Liver (tissue), 9 donors: ENCODE data around the gene ERC1. TPM values are rescaled to one million over a fixed set of nuclear protein-coding genes. Genes with fewer than 3 reads are reported as not detected.

Experiments used
- DNase-seq: peaks from one replicate; pipeline ENCODE4 v3.0.0-alpha.2; 2017; ENCODE audit warnings: low spot score
- H3K27ac ChIP-seq, 2 donors: one replicate each; pipeline ENCODE4 v1.7.0; 2013; ENCODE audit warnings: inconsistent platforms in 2 of 2, low read length in 2 of 2, control low read depth in 1 of 2, low read depth in 1 of 2, mild to moderate bottlenecking in 1 of 2
- H3K27me3 ChIP-seq, 4 donors: one replicate each; pipeline versions ENCODE4 v1.6.1 to v1.7.0; 2013; ENCODE audit warnings: low read length in 3 of 4, inconsistent platforms in 1 of 4, mild to moderate bottlenecking in 1 of 4, moderate library complexity in 1 of 4; ENCODE audit not compliant: control insufficient read depth in 4 of 4, insufficient read depth in 4 of 4
- H3K36me3 ChIP-seq, 4 donors: one replicate each; pipeline versions ENCODE4 v1.6.1 to v1.7.0; 2013; ENCODE audit warnings: low read length in 3 of 4, mild to moderate bottlenecking in 3 of 4, low read depth in 1 of 4, moderate library complexity in 1 of 4; ENCODE audit not compliant: control insufficient read depth in 4 of 4, insufficient read depth in 3 of 4
- H3K4me1 ChIP-seq, 4 donors: one replicate each; pipeline versions ENCODE4 v1.6.1 to v1.7.0; 2013; ENCODE audit warnings: low read length in 3 of 4, mild to moderate bottlenecking in 3 of 4, moderate library complexity in 1 of 4; ENCODE audit not compliant: control insufficient read depth in 4 of 4, insufficient read depth in 4 of 4
- H3K4me3 ChIP-seq, 3 donors: one replicate each; pipeline versions ENCODE4 v1.6.1 to v1.7.0; 2013; ENCODE audit warnings: low read length in 3 of 3, control low read depth in 1 of 3, low read depth in 1 of 3, mild to moderate bottlenecking in 1 of 3
- H3K9ac ChIP-seq, 2 donors: one replicate each; pipeline ENCODE4 v1.7.0; 2013; ENCODE audit warnings: low read length in 2 of 2, mild to moderate bottlenecking in 2 of 2, moderate library complexity in 2 of 2, control low read depth in 1 of 2, low read depth in 1 of 2
- H3K9me3 ChIP-seq, 4 donors: one replicate each; pipeline versions ENCODE4 v1.6.1 to v1.7.0; 2013; ENCODE audit warnings: low read length in 3 of 4; ENCODE audit not compliant: control insufficient read depth in 4 of 4
- EGR1 ChIP-seq, 2 donors: IDR thresholded peaks; 2 replicates each; pipeline ENCODE4 v1.6.1; 2016 to 2018; ENCODE audit warnings: antibody characterized with exemption in 2 of 2, low read depth in 2 of 2
- FOXA1 ChIP-seq: IDR thresholded peaks from 2 replicates; pipeline ENCODE4 v1.6.1; 2016; ENCODE audit warnings: antibody characterized with exemption
- FOXA2 ChIP-seq: IDR thresholded peaks from 2 replicates; pipeline ENCODE4 v1.6.1; 2016; ENCODE audit warnings: antibody characterized with exemption
- GABPA ChIP-seq, 2 donors: IDR thresholded peaks in 1 of 2; conservative IDR thresholded peaks in 1 of 2; 2 replicates each; pipeline ENCODE4 v1.6.1; 2016; ENCODE audit warnings: antibody characterized with exemption in 2 of 2, mild to moderate bottlenecking in 1 of 2, moderate library complexity in 1 of 2
- HNF4A ChIP-seq, 2 donors: conservative IDR thresholded peaks; 2 replicates each; pipeline ENCODE4 v1.6.1; 2016; ENCODE audit warnings: antibody characterized with exemption in 2 of 2, mild to moderate bottlenecking in 2 of 2
- HNF4G ChIP-seq: IDR thresholded peaks from 2 replicates; pipeline ENCODE4 v1.6.1; 2016; ENCODE audit warnings: antibody characterized with exemption
- JUND ChIP-seq, 2 donors: IDR thresholded peaks; 2 replicates each; pipeline ENCODE4 v1.6.1; 2016; ENCODE audit warnings: antibody characterized with exemption in 2 of 2
- MAX ChIP-seq: IDR thresholded peaks from 2 replicates; pipeline ENCODE4 v1.6.1; 2016; ENCODE audit warnings: antibody characterized with exemption
- NR2F2 ChIP-seq: IDR thresholded peaks from 2 replicates; pipeline ENCODE4 v1.6.1; 2016; ENCODE audit warnings: antibody characterized with exemption
- RXRA ChIP-seq, 2 donors: IDR thresholded peaks; 2 replicates each; pipeline ENCODE4 v1.6.1; 2017 to 2018; ENCODE audit warnings: antibody characterized with exemption in 2 of 2, mild to moderate bottlenecking in 1 of 2
- SP1 ChIP-seq: IDR thresholded peaks from 2 replicates; pipeline ENCODE4 v1.6.1; 2018; ENCODE audit warnings: antibody characterized with exemption, mild to moderate bottlenecking
- TAF1 ChIP-seq: conservative IDR thresholded peaks from 2 replicates; pipeline ENCODE4 v1.6.1; 2016; ENCODE audit warnings: antibody characterized with exemption, mild to moderate bottlenecking
- YY1 ChIP-seq: IDR thresholded peaks from 2 replicates; pipeline ENCODE4 v1.6.1; 2016; ENCODE audit warnings: antibody characterized with exemption, mild to moderate bottlenecking
- WGBS: extraction: QIAGEN DNeasy Blood & Tissue Kit; methylation state at CpG from one replicate; pipeline ENCODE4 v1.1.7; 2013; 5-methylcytosine and 5-hydroxymethylcytosine counted together
- polyA plus RNA-seq, 2 donors: library from polyadenylated mRNA; stranded (reverse) in 1 of 2; unstranded in 1 of 2; fragments of 200-250 nt in 1 of 2; fragments of >200 nt in 1 of 2; fragmentation: Nextera tagmentation in 1 of 2; extraction: Ambion mirVana in 1 of 2; gene quantifications; one replicate each; pipeline versions ENCODE4 v1.2.1 to v1.2.3, GENCODE V29; 2013 to 2015
- total RNA-seq, 2 donors: library from RNA; depleted of rRNA; stranded (reverse); fragments of >200 nt; gene quantifications; one replicate each; pipeline ENCODE4 v1.2.3, GENCODE V29; 2014
- TF ChIP-seq, protein P1 (sequence below): fragments of 150-350 bp; IDR thresholded peaks from 2 replicates; pipeline ENCODE4 v1.5.1; 2017; ENCODE audit warnings: improper control_type of control experiment, low read depth, low read length; ENCODE audit not compliant: missing input control
- TF ChIP-seq, protein P2 (sequence below): IDR thresholded peaks from 2 replicates; pipeline ENCODE4 v1.6.1; 2016; ENCODE audit warnings: antibody characterized with exemption
- TF ChIP-seq, protein P3 (sequence below): IDR thresholded peaks from 2 replicates; pipeline ENCODE4 v1.6.1; 2016; ENCODE audit warnings: antibody characterized with exemption, mild to moderate bottlenecking
- donor health status: healthy.
- donor health status: healthy.
- donor health status: healthy.
- donor health status: healthy.
- donor health status: healthy.

The ERC1 gene
- total and polyA plus RNA-seq, 4 donors, result 6.2 to 50.2 (median 10.3) TPM

DNA sequence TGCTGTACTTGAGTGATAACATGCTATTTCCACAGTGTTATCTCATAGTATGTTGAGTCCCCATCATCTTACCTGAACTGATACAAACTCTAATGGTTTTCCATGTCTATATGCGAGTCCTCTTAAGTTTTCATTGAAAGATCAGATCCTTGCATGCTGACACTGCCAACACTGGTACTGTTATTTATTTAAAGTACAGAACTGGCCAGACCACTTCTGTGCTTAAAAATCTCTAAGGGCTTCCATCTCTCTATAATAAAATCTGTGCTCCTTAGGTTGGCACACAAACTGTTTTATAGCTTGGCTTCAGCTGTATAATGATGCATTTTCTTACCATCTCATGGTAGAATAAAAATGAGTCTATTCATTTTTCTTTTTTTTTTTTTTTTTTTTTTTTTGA, 188.1 kb downstream of the ERC1 start:
- H3K4me3 ChIP-seq, result no peak overlapping the region
- DNase-seq, result no peak
- H3K27me3 ChIP-seq, result no peaks in the 10 kb centered on the region
- no peak overlapping the region for H3K27ac ChIP-seq
- no peak overlapping the region for H3K9ac ChIP-seq
- WGBS, result 96% methylated on average over 1 of the region's 1 CpG
- H3K36me3 ChIP-seq, result peaks cover 0 to 6% (median 2%) of the 10 kb centered on the region in 4 donors
- H3K9me3 ChIP-seq, result no peaks in the 10 kb centered on the region
- no peak for TF ChIP-seq GABPA (IDR thresholded peaks at IDR 0.05 in 1 of 2, conservative IDR thresholded peaks at IDR 0.05 in 1 of 2)
- no peak for TF ChIP-seq SP1
- TF ChIP-seq FOXA1, result no peak
- no peak for TF ChIP-seq RXRA (IDR thresholded peaks at IDR 0.05)
- H3K4me1 ChIP-seq, result no peaks in the 10 kb centered on the region

DNA sequence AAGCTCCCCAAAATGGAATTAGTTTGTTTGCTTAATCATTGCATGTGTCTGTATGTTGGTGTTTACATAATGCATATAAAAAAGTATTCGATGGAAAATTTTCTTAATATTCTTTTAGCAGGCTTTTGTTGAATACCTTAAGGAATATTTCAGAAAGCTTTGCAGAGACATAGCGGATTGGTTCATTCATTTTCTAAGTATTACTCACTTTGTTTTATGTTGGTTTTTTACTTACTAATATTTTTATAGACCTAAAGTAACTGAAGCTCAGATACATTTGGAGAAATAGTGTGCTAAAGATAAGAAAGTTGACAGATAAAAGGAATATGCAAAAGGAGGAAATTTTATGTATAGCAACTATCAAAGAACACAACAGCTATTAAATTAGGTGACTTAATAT, 191.0 kb downstream of the ERC1 start:
- no peak overlapping the region for H3K4me3 ChIP-seq
- H3K27me3 ChIP-seq, result no peaks in the 10 kb centered on the region
- H3K9me3 ChIP-seq, result no peaks in the 10 kb centered on the region
- H3K36me3 ChIP-seq, result peaks cover 0 to 7% (median 4%) of the 10 kb centered on the region in 4 donors
- peaks cover 0 to 3% (median under 1%) of the 10 kb centered on the region in 4 donors for H3K4me1 ChIP-seq
- no peak overlapping the region for H3K27ac ChIP-seq
- TF ChIP-seq MAX (no peak), JUND (IDR thresholded peaks at IDR 0.05) (no peak), HNF4A (conservative IDR thresholded peaks at IDR 0.05) (no peak), EGR1 (IDR thresholded peaks at IDR 0.05; ENCODE audit: low read depth in 2 of 2) (no peak), HNF4G (no peak), TAF1 (no peak), RXRA (IDR thresholded peaks at IDR 0.05) (no peak), SP1 (no peak), FOXA2 (no peak), FOXA1 (no peak), NR2F2 (no peak), GABPA (IDR thresholded peaks at IDR 0.05 in 1 of 2, conservative IDR thresholded peaks at IDR 0.05 in 1 of 2) (no peak), YY1 (no peak)
- TF ChIP-seq, protein P1, sequence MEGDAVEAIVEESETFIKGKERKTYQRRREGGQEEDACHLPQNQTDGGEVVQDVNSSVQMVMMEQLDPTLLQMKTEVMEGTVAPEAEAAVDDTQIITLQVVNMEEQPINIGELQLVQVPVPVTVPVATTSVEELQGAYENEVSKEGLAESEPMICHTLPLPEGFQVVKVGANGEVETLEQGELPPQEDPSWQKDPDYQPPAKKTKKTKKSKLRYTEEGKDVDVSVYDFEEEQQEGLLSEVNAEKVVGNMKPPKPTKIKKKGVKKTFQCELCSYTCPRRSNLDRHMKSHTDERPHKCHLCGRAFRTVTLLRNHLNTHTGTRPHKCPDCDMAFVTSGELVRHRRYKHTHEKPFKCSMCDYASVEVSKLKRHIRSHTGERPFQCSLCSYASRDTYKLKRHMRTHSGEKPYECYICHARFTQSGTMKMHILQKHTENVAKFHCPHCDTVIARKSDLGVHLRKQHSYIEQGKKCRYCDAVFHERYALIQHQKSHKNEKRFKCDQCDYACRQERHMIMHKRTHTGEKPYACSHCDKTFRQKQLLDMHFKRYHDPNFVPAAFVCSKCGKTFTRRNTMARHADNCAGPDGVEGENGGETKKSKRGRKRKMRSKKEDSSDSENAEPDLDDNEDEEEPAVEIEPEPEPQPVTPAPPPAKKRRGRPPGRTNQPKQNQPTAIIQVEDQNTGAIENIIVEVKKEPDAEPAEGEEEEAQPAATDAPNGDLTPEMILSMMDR, result no peak
- TF ChIP-seq, protein P2, sequence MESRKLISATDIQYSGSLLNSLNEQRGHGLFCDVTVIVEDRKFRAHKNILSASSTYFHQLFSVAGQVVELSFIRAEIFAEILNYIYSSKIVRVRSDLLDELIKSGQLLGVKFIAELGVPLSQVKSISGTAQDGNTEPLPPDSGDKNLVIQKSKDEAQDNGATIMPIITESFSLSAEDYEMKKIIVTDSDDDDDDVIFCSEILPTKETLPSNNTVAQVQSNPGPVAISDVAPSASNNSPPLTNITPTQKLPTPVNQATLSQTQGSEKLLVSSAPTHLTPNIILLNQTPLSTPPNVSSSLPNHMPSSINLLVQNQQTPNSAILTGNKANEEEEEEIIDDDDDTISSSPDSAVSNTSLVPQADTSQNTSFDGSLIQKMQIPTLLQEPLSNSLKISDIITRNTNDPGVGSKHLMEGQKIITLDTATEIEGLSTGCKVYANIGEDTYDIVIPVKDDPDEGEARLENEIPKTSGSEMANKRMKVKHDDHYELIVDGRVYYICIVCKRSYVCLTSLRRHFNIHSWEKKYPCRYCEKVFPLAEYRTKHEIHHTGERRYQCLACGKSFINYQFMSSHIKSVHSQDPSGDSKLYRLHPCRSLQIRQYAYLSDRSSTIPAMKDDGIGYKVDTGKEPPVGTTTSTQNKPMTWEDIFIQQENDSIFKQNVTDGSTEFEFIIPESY, result no peak
- TF ChIP-seq, protein P3, sequence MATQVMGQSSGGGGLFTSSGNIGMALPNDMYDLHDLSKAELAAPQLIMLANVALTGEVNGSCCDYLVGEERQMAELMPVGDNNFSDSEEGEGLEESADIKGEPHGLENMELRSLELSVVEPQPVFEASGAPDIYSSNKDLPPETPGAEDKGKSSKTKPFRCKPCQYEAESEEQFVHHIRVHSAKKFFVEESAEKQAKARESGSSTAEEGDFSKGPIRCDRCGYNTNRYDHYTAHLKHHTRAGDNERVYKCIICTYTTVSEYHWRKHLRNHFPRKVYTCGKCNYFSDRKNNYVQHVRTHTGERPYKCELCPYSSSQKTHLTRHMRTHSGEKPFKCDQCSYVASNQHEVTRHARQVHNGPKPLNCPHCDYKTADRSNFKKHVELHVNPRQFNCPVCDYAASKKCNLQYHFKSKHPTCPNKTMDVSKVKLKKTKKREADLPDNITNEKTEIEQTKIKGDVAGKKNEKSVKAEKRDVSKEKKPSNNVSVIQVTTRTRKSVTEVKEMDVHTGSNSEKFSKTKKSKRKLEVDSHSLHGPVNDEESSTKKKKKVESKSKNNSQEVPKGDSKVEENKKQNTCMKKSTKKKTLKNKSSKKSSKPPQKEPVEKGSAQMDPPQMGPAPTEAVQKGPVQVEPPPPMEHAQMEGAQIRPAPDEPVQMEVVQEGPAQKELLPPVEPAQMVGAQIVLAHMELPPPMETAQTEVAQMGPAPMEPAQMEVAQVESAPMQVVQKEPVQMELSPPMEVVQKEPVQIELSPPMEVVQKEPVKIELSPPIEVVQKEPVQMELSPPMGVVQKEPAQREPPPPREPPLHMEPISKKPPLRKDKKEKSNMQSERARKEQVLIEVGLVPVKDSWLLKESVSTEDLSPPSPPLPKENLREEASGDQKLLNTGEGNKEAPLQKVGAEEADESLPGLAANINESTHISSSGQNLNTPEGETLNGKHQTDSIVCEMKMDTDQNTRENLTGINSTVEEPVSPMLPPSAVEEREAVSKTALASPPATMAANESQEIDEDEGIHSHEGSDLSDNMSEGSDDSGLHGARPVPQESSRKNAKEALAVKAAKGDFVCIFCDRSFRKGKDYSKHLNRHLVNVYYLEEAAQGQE, result no peak
- no peak overlapping the region for H3K9ac ChIP-seq
- 96% methylated on average over 2 of the region's 2 CpGs for WGBS
- no peak for DNase-seq
